Stimulated activated naive CD4-positive, alpha-beta T cell (primary cell): ENCODE results near the gene GSE1.

Experiments
- DNase-seq, 6 experiments: peaks; one replicate each; lab custom pipeline; 2025; lab: John Stamatoyannopoulos, UW

The GSE1 gene

DNA sequence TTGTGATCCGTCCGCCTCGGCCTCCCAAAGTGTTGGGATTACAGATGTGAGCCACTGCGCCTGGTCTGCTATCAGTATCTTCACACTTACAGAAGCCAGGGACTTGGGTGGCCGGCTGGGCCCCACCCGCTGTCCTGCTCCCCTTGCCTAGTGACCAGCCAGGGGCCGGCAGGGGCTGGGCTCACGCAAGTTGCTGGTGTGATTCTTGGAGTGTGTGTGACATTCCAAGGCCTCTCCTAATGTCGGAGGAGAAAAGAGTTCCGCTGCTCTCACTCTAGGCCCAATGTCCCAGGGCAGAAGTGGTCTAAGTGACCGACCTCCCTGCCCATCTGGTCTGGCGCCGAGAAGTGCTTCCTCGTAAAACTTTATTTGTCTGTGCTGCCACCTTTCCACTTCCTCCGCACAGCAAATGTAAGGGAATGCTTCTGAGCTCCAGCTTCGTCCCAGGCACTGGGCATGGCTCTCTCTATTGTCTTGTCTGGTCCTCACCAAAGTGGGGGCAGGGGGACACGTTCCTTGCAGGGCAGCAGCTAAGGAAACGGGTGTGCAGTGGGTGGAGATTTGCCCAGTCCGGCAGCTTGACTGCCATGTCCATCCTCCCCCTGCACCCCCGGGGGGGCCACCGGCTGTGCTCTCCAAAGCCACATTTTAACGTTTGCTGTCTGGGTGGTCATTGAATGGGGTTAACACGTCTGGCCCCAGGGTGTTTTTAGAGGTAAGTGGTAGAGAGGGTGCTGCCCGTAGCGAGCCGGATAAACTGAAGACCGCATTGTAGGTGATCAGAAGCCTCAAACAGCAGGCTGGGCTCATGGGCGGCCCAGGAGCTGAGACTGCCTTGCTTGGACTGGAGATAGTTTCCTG lies 7.8 kb upstream of the GSE1 start:
- no peak for DNase-seq

DNA sequence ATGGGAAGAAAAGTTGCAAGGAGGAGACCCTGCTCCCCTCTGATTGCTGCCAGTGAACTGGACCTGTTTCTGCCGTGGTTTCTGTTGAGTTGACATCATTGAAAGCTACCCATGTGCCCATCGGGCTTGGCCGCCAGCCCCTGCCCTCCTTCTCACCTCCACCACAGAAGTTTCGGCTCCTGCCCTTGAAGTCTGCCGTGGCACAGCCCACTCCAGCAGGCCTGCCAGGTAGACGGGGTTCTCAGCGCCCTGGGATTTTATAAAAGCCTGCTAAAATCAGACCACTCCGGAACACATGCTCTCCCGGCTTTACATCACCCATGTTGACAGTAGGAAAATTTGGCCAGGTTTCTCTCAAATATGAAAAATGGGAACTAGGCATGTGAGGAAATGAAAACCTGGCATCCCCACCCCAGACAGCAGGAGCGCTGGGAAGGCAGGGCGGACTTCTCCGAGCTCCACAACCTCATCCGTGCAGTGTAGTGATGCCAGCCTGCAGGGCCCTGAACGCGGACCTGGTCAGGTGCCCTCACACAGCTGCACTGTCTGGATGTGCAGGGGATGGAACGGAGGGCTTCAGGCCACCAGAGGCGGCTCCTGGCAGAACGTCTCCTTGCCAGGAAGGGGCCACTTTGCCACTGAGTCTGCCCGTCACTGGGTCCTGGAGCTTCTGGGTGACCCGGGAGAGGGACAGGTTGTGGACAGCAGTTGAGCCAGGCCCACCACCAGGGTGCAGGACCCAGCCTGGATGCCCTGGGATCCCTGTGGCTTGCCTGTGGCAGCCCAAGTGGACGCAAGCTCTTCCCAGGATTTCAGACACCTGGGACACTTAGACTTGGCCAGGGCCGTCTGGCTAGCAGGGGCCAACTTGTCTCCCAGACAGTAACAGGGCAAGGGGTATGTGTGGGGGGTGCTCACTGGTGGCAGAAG lies 6.9 kb upstream of the GSE1 start:
- no peak for DNase-seq

DNA sequence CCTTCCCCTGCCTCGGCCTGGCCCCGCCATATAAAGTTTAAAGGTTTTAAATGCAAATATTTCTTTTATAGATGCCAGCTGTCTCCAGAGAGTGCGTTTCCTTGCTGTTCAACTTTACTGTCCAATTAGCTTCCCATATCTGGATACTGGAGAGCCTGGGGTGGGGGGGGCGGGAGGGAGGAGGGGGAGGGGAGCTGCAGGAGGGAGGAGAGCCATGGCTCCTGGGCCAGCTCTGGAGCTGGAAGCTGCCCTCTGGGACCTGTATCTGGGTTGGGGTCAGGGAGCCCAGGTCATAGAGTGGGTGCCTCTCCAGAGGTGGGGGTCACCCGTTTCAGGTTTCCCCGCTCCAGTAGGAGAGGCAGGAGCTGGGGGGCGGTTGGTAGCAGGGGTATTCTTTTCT lies 6.2 kb upstream of the GSE1 start:
- no peak for DNase-seq

DNA sequence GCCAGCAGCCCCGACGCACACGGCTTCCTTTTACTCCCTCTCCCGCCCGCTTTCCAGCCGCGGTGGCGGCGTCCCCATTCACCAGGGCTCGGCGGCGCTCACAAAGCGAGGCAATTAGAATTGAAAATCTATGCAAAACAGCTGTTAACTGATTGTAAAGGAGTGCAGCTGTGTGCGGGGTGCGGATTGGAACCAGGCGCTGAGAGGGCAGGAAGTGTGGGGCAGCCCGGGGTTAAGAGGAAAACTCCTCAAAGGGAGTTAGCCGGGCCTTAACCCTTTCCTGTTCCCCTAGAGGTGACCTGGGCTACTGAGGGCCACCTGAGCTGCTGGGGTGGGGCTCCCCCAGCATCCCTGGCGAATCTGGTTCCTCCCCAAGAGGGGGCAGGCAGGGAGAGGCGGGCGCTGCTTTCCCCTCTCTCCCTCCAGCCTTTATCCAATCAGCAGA lies 5.8 kb upstream of the GSE1 start:
- no peak for DNase-seq

DNA sequence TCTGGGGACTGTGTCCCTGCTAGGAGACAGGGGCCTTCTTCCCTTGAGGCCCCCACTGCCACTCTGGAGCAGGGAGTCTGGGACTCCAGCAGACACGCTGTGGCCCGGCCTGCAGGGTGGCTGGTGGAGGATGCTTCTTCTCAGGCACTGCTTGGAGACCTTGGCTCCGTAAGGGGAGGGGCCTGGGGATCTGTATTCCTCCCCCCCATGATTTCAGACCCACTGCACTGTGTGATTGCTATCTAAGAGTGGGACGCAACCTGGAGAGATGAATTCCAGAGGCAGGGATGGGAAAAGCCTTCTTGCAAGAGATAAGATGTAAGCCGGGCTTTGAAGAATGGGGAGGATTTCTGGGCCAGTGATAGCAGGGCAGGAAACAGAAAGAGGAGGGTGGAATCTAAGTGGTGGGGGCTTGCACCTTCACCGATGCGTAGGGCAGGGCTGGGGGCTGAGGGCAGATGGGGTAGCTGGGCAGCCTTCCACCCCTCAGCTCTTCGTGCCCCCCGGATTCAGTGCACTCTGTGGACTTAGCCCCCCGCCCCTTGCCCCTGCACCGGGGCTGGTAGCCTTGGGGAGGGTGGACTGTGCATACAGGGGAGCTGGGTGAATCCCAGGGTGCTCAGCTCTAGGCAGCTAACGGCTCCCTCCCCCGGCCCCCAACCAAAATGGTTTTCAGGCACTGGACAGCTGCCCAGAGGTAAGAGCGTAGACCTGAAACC lies 5.2 kb upstream of the GSE1 start:
- DNase-seq: no peak

DNA sequence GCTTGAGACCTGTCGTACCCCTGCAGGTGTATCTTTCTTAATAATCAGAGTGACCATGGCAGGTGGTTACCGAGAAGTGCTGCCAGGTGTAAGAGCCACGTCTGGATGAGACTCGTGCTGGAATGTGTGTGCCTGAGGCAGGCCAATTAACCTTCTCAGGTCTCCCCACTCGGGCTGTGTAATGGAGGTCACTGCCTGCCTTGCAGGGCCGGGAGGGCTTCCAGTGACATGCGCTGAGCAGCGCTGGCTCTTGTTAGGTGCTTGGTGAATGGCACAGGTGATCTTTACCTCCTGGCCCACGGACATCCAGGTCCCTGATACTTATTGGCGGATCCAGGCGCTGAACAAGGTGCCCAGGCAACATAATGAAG lies 4.6 kb upstream of the GSE1 start:
- DNase-seq: no peak

DNA sequence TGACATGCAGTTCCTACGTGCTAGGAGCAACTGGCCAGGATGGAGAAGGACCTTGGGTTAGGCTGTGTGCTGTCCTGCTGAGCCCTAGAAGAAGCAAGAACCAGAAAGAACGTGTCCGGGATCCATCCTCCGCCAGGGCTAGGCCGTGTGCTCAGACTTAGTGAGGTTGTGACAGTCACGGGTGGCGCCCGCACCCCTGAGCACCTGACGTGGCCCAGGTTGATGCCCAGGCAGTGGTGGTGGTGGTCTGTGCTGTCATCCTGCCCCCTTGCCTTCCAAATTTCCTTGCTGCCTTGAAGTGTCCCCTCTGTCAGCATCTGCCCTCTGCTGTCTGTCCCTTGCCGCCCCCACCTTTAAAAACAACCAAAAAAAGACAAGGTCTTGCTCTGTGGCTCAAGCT lies 4.2 kb upstream of the GSE1 start:
- no peak for DNase-seq

DNA sequence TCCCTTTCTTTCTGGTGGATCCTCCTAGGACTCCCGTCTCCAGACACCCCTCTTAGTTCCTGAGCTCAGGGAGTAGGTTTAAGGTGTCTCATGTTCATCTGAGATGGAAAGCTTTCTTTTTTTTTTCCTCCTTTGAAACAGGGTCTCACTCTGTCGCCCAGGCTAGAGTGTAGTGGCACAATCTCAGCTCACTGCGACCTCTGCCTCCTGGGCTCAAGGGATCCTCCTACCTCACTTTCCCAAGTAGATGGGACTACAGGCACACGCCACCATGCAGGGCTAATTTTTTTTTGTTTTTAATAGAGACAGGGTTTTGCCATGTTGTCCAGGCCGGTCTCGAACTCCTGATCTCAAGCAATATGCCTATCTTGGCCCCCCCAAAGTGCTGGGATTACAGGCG lies 3.6 kb upstream of the GSE1 start:
- no peak for DNase-seq

DNA sequence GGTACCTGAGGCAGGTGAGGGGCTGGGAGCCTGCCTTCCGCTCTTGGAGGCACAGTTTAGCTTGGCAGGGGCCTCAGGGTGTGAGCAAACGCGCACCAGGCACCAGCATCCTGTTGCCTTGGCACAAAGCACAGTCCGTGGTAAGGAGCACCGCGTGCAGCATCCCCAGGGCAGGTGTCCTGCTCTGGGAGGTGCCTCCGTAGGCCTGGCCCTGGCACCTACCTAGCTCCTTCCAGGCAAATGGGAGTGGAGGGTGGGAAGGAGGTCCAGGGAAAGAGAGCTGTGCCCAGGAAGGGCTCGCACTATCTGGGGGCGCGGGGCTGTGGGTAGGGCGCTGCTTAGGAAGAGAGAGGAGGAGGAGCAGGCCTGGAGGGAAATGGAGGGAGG lies 3.1 kb upstream of the GSE1 start:
- no peak for DNase-seq

DNA sequence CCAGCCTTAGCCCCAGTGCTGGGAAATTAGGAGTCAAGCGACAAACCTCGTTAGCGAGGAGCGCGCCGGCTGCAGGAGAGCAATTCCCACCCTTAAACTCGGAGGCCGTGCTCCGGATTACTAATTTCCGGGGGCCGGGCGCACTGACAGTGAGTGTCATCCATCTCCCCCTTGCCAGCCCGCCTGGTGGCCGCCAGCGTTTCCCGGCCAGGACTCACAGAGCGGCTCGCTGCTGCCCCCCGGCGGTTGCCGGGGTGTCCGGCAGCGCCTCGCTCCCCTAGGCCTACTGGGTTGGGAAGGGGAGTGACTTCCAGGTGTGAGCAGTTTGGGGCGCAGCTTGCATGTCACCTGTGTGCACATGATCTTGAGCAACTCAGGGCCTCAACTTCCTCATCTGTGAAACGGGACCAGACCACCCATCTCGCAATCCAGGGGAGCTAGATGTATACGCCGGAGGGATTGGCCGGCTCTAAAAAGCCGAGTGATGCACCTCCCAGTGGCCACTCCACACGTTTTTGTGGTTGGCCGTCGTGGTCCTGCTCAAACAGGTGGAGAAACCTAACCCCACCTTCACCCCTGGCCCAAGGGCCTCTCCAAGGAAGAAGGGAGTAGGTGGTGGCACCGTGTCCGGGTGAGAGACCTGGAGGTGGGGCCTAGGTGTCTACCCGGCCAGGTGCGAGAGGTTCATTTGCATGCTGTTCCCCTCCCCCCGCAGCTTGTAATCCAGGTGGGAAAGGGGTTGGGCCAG lies 2.5 kb upstream of the GSE1 start:
- DNase-seq: peak; percentile 70 to 84 (median 77)

DNA sequence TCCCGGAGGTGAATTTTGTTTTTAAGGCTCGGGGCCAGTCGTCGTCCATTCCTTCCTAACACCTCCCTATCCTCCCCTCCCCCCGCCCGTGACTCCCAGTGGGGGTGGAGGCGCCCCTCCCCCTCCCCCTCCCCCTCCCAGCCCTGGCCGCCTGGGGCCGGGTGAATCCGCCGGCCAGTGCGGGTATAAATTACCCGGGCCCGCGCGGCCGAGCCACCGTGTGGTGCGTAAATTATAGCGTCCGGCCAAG lies 2.0 kb upstream of the GSE1 start:
- DNase-seq: no peak

DNA sequence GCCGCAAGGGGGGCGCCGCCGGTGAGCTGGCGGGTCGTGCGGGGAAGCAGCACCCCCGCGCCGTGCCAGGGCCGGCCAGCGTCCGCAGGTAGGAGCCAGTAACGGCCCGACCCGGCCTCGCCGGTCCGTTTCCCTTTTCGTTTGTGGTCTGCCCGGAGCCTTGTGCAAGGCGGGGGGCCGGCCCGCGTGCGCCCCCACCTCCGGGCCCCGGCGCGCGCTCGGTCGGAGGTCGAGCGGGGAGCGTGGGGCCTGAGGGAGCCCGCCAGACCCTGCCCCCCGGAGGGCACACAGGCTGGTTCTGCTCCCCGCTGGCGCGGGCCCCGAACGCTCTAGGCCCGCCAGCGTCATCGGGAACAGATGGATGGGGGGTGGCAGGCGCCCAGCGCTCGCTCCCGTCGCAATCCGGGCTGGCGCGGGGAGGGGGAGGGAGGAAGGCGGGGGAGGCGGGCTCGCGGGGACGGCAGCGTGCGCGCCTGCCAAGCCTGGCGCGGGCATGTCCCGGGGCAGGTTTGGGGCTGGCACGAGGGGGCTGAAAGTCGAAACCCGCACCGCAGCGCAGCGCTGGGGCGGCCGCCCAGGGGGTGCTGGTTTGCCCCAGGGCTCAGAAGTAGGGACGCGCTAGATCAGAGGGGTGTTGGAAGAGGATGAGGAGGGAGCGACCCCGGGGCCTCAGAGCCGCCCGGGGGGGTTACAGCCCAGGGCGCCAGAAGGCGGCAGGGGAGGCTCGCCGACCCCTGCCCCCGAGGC lies 1.5 kb upstream of the GSE1 start:
- DNase-seq: peak in 4 of 6 experiments; percentile 7 to 26 (median 20)

DNA sequence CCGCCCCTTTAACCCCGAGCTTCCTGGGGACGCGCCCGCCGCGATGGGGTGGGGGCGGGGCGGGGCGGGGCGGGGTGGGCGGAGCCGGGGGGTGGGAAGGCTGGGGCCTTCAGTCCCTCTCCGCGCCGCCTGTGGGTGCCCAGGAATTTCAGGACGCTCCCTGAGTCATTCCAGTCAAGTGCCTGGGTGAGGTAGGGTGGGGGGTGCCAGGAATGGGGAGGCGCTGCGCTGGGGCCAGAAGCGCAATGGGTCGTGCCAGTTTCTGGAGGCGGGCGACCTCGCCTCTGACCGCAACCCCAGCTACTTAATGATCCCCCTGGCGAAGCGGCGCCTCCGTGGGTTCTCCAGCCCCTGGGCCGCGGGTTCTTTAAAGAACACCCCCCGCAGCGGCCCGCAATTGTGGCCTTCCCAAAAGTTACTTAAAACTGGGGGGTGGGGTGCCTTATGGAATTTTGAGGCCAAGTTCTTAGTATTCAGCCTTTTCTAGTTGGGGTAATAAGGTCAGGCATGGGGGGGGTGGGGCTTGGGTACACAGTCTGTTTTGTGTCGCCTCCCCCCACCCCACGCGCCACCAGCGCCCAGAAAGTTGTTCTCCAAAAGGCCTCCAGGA lies 826 bp upstream of the GSE1 start:
- DNase-seq: peak in 2 of 6 experiments; percentile 24 to 26

DNA sequence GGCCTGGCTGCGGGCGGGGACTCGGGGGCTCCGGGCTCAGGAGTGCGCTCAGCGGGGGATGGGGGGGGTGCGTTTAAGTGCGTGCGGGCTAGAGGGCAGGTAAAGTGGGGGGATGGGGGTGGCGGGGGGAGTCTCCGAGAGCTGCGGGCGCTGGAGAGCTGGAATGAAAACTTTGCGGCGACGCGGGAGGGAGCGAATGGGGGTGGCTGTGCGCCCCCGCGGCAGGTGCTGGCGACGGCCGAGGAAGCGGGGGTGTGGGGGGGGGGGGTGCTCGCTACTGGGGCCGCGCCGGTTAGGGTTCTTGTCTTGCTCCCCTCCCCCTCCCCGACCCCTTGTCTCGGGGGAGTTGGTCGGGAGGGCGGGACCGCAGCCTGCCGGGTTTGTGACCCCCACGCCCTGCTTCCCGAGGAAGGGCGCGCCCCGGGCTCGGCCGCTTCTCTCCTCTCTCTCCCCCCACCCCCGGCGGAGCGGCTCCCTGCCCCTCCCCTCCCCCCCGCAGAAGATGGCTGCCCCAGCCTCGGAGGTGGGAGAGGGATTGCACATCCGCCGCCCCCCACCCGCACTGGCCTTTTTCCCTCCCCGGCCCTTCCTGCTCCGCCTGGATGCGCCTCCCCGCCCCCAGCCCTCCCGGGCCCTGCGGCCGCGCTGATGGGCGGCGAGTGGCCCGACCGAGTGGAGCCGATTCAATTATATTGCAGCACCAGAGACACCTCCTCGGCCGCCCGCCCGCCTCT lies 649 bp downstream of the GSE1 start:
- peak in 1 of 6 experiments; percentile 19 for DNase-seq

DNA sequence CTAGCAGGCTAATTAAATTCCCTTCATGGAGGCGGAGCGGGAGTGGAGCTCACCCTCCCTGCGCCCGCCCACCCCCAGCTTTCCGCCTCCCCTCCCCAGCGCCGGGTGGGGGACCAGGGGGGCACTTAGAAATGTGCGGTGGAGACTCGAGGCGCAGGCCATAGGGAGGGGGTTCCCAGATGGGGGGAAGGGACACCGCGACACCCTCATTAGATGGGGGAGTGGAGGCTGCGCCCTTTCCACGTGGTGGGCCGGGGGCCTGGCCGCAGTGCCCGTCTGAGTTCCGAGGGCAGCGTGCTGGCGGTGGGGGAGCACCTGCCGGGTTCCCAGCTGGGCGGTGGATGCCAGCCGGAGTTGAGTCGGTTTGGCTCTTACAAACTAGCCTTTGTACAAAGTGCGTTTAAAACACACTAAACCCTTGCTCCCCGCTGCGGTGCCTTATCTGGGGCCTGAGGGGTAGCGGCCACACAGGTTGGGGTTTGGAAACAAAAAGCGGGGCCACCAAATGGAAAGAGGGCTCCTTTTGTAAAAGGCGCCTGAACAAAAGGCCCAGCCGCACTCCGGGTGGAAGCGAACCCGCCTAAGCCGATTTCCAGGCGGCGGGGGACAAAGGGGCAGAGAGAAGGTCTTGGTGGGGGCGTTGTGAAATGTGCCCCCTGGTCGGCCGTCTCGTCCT lies 1.4 kb downstream of the GSE1 start:
- DNase-seq: peak in 1 of 6 experiments; percentile 32

DNA sequence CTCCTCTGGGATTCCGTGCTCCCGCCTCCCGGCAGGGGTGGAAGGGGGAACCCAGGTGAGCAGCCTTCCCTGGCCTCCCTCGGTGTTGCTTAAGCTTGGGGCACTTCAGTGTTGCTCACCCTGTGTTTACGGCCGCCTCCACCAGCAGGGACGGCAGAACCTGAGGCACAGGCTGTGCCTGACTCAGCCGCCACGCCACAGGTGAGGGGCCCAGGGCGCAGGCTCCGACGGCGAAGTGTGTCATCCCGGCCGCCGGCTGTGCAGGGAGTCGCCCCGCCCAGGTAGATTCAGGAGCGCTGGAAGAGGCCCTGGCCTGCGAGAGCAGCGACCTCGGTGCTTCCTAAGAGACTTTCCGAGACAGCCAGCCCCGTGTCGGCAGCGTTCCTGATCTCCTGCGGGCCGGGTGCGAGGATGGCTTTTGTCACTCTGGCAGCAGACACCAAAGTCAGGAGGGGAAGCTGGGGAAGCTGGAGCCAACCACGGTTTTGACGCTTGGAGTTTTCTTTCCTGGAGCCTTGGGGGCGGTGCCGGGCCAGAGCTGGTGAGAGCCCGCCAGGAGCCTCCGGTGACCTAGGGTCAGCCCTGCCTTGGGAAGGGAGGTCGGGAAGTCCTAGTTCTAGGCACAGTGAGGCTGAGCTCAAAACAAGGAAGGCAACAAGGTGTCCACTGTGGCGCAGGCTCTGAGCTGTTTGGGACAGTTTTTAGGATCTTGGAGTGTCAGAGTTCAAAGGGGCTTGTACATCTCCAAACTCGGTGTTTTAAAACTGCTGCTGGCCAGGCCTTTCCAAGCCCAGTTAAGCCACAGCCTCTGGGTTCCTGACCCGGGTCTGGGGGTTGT lies 2.1 kb downstream of the GSE1 start:
- DNase-seq: peak in 2 of 6 experiments; percentile 22 to 32

DNA sequence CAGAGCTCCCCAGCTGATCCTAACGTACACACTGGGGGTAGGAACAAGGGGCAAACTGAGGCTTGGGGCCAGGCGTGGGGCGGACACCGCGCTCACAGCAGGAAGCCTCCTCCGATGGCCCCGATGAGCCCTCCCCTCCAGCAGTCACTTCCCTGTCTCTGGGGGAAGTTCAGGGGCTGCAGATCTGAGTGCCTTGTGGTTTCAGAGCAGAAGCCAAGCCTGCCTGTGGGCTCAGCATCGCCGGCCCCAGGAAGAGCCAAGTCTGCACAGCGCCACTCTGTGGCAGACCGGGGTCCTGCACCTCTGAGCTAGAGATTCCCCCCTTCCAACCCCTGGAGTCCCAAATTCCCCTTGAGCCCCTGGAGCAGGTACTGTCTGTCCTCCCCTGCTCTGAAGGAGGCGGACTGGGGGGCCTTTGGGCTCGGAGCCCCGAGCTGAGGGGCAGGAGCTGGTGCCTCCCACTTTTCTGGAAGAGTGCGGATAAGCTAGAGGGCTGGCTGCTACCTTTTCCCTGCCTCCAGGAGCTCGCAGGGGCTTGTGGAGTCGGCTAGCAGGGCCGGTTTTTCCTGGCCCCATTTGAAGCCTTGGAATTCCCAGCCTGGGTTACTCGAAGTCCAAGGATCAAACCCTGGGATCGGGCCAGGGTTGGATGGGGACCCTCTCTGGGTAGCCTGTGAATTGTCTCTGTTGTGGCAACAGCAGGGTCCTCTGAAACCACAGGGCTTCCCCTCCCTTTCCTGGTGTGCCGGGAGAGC lies 2.9 kb downstream of the GSE1 start:
- DNase-seq: peak; percentile 43 to 75 (median 64)
